Measurements from ENCODE around the gene MKNK1.
"Not testable (repeated sequence)": the region's sequence is repeated elsewhere in the genome, so short reads cannot be mapped to it uniquely, and the experiment has no call there.

The MKNK1 gene

DNA sequence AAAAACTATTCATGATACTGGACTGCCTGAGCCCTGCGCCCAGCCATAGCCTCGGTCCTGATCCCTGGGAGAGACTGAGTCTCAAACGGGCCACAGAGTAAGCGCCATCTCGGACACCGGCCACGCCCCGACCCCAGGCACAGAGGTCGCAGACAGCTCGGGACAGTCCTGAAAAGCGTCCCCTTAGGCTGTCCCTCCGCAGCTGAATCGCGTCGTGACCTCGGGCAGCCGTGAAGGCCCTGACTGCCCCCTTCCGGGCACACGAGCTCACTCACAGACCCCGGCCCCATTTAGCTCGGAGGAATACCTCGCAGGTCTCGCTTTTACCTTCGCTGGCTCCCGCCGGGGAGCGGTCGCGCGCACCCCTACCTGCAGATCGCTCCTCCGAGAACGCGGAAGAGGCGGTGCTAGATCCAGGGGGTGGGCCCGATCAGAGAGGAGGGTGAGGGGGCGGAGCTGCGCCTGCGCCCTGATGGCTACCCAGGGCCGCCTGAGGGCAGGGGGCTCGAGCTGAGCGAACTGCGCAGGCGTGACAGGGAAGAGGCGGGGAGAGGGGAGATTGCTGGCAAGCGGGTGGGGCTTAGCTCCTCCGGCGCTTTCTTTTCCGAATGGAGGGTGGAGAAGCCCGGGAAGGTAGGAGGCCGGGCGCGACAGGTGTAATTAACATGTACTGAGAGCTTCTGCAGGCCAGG lies at the start of gene MKNK1:
Gene MKNK1 (minus strand): TSS at position 411 of the 692 bp plus-strand sequence. CDS start 20,941 bp downstream, outside the sequence.
- DNase-seq (ENCODE audit: low read depth): peak; percentile 85

DNA sequence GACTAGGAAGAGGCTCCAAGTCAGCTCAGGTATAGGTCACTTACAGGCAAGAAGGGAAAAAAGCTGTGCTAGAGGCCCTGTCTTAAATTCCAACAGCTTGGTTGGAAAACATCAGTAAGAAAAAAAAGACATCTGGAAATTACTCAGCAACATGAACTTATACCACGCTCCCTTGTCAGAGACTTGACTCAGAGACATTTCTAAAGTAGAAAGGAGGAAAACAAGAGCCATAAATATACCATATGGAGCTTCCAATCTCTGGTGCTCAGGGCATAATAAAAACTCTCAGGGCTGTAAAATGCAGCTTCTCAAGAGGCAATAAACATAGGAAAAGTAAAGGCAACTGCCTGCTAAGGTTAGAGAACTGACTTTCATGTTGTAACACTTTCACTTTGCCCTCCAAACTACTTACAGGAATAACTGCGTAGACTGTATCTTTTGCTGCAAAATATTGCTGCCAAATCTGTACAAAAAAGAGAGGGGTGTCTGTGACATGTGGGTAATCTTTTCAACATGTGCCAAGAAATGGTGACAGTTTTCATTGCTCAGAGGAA lies 49.4 kb upstream of the MKNK1 start:
- peak; percentile 76 for DNase-seq (ENCODE audit: low read depth)

DNA sequence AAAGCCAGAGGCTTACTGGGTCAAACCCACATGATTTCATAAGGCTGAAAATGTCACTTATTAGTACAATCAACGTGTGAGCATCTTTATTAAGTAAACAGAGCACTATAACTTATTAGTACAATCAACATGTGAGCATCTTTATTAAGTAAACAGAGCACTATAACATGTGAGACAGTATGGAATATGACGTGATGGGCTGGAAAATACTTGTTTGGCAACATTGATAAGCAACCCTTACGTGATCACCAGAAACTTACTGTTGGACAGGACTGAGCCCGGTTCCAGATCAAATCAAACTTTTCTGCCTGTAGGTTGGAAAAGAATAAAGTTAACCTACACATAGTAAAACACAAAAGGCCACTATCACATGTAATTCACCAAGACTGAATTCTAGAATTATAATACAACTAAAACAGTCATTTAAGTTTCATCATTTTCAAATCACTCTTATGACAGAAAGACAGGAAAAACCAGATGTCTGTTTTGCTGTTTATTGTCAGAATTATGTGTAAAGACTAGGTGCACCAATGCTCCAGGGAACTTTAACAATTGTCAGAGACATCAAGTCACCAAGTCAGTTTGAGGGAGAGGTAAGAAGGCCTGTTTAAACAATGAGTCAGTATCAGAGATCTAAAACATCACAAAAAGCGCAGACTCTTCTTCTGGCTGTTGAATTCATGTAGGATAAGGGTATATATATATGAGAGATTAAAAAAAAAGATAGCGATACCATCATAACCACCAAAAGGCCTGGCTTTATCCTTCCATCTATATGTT lies 48.4 kb upstream of the MKNK1 start:
- no peak for DNase-seq (ENCODE audit: low read depth)

DNA sequence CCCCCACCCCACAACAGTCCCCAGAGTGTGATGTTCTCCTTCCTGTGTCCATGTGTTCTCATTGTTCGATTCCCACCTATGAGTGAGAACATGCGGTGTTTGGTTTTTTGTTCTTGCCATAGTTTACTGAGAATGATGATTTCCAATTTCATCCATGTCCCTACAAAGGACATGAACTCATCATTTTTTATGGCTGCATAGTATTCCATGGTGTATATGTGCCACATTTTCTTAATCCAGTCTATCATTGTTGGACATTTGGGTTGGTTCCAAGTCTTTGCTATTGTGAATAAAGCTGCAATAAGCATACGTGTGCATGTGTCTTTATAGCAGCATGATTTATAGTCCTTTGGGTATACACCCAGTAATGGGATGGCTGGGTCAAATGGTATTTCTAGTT lies 47.1 kb upstream of the MKNK1 start:
- DNase-seq (ENCODE audit: low read depth): not testable (repeated sequence)

DNA sequence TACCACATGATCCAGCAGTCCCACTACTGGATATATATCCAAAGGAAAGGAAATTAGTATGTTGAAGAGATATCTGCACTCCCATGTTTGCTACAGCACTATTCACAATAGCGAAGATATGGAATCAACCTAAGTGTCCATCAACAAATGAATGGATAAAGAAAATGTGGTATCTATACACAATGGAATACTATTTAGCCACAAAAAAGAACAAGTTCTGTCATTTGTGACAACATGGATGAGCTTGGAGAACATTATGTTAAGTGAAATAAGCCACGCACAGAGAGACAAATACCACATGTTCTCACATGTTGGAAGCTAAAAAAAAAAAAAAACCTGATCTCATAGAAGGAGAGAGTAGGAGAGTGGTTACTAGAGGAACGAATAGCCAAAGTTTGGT lies 46.4 kb upstream of the MKNK1 start:
- DNase-seq (ENCODE audit: low read depth): no peak

DNA sequence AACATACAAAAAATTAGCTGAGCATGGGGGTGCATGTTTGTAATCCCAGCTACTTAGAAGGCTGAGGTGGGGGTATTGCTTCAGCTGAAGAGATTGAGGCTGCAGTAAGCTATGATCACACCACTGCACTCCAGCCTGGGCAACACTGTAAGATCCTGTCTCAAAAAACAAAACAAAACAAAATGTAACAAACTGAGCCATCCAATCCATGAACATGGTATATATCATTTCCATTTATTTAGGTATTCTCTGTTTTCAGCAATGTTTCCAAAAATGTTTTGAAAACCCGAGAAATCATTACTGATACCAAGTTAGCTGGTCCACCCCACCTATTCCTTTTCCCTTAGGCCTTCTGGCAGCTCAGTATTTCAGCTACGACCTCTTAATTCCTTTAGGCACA lies 45.7 kb upstream of the MKNK1 start:
- no peak for DNase-seq (ENCODE audit: low read depth)

DNA sequence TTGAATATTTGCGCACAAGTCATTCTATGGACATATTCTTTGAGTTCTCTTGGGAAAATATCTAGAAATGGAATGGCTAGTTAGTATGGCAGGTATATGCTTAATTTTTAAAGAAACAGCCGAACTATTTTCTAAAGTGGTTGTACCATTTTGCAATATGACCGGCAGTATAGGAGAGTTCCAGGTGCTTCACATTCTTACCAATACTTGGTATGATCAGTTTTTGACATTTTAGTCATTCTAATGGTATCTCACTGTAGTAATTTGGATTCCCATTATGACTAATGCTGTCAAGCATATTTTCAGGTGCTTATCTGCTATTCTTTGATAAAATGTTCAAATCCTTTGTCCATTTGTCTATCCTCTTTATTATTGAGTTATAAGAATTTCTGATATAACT lies 43.5 kb upstream of the MKNK1 start:
- no peak for DNase-seq (ENCODE audit: low read depth)

DNA sequence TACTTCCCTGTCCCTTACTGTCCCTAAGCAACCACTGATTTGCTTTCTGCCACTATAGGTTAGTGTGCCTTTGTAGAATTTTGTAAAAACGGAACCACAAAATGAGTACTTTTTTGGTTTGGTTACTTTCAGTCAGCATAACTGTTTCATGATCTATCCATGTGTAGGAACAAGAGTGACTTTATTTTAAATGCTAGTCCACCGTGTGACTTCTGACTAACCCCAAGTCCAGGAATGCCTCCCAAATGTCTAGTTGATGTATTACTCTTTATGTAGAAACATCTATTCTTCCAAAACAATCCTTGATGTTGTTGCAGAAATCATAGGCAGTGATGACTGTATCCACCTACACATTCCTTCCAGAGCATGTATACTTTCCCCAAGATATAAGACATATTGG lies 42.8 kb upstream of the MKNK1 start:
- DNase-seq (ENCODE audit: low read depth): peak; percentile 69

DNA sequence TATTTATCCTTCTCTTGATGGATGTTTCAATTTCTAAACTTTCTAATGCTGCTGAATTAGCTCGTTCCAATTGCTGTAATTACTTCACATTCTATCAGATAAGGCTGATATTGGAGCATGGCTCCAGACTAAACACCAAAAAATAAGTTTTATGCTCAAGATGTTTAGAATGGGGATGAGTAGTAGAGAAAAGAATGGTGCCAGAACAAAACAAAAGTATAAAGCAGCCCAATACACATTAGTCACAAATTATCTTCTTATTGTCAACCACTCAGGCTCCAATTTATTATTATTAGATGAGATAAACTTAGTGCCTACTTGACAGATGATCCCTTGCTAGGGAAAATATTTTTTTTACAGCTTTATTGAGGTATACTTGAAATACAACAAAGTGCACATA lies 42.3 kb upstream of the MKNK1 start:
- DNase-seq (ENCODE audit: low read depth): peak; percentile 48

DNA sequence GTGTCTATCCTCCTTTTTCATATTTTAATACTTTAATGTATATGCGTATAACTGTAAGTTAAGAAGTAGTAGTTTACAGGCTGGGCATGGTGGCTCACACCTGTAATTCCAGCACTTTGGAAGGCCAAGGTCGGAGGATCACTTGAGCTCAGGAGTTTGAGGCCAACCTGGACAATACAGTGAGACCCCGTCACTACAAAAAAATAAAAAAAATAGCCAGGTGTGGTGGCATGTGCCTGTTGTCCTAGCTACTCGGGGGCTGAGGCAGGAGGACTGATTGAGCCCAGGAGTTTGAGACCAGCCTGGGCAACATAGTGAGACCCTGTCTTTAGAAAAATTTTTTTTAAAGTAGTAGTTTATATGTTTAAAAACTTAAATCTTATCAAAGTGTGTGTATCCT lies 41.7 kb upstream of the MKNK1 start:
- no peak for DNase-seq (ENCODE audit: low read depth)

DNA sequence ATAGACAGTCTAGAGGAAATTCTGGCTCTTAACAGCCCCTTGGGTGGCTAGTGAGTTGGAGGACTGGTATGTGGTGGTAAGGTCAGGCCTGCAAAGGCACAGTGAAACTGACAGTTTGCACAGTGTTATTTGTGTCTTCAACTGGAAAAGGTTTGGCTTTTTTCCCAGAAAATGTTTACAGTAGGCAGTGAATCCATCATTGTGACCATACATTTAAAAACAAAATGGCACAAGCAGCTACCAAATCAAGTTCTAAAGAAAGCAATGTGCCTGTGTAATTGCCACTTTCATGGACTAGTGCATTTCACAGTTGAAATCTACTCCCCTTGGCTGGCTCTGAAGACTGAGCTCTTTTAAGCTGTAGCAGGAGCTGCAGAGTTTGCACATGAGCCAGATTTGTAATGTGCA lies 39.3 kb upstream of the MKNK1 start:
- DNase-seq (ENCODE audit: low read depth): peak; percentile 96

DNA sequence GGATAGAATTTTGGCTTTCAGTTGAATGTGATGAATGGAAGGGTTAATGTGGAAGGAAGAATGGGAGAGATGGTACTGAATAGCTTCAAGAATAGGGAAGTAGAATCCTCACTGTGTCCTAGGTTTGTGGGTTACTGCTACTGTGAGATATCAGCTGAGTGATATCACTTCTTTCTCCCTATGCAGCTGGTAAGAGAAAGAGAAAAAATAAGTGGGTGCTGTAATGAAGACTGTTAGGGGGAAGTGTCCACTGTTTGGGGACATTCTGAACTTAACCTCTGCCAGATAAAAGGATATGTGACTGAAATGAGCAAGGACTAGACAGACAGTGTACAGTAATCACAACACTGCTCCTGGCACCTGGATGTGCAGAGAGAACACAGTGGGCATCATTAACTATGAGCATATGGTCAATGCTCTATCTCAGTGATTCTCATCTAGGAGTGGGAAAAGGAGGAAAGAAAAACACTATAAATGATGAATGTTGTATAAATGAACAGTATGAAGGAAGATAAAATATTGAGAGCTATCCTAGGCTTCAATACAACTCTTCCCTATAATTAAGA lies 38.1 kb upstream of the MKNK1 start:
- no peak for DNase-seq (ENCODE audit: low read depth)

DNA sequence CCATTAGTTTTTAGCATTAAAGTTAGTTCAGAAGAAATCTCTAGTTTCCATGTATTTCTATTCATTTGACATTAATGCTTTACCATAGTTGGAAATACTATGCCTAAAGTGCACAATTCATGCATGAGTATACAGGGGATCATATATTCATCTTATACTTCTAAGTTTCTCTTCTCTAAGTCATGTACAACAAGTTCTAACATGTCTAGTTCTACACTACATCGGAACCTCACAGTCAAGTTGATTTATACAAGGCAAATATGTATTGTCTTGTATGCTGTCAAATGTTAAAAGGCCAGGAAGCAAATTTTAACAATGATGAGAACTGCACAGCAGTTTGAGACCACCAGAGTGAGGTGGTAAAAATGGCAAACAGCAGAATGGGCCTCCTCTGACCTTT lies 35.5 kb upstream of the MKNK1 start:
- no peak for DNase-seq (ENCODE audit: low read depth)

DNA sequence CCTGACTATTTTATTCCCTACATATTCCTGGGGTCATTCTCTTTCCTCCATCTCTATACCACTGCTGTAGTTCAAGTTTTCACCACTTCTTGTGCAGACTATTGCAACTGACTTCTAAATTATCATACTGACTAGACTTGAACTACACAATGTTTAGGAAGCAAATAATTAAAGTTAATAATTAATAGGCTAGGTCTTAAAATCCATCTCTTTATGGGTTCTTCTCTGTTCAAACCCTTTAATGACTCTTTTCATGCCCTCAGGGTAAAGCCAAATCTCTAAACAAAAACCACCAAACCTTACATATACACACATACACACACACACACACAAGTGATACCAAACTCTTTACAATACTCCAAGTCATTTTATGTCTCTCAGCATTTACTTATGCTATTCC lies 34.9 kb upstream of the MKNK1 start:
- no peak for DNase-seq (ENCODE audit: low read depth)

DNA sequence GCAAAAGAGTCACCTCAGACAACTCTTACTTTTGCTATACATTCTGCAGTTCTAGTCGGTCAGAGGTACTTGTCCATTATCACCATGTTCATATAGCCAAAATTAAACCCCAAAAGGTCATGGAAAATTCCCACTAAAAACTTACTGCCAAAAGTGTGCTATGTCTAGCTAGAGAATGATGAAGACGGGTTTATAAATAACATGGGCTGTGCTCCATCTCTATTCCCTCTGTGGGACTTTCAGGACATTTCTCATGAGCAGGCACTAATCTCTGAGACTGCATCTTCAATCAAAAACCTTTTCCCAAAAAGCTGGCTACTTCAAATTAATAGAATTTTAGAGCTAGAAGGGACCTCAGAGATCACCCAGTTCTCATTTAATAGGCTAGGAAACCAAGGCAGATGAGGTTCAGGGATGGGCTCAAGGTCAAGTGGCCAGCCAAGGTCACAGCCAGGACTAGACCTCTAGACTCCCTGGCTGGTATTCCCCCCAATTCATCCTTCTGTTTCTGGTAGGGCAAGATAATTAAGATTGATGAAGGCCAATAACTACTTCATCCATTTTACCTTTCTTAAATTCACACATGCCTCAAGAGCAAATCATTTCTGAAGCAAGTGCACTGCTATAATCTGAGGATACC lies 33.5 kb upstream of the MKNK1 start:
- DNase-seq (ENCODE audit: low read depth): no peak

DNA sequence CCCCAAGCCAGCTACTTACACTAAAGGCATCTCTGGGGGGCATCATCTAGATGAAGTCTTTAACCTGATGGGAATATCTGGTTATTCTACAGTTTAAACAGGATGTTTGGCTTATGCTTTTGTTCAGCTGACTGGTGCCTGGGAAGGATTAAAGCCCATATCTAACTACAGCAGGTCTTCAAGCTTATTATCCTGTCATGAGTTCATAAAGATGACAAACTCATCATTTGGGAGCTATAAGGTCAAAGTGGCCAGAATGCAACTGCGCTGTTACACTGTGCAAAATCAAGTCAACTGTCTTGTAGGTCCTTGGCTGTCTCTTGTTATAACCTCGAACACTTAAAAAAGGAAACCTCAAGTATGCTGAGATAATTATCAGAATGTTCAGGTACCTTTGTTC lies 31.1 kb upstream of the MKNK1 start:
- DNase-seq (ENCODE audit: low read depth): no peak

DNA sequence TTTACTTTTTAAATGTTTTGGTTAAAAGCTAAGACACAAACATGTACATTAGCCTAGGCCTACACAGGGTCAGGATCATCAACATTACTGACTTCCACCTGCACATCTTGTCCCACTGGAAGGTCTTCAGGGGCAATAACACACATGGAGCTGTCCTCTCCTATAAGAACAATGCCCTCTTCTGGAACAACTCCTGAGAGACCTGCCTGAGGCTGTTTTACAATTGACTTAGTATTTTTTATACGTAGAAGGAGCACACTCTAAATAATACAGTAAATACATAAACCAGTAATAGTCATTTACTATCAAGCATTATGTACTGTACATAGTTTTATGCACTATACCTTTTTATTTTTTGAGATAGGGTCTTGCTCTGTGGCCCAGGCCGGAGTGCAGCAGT lies 26.7 kb upstream of the MKNK1 start:
- DNase-seq (ENCODE audit: low read depth): no peak

DNA sequence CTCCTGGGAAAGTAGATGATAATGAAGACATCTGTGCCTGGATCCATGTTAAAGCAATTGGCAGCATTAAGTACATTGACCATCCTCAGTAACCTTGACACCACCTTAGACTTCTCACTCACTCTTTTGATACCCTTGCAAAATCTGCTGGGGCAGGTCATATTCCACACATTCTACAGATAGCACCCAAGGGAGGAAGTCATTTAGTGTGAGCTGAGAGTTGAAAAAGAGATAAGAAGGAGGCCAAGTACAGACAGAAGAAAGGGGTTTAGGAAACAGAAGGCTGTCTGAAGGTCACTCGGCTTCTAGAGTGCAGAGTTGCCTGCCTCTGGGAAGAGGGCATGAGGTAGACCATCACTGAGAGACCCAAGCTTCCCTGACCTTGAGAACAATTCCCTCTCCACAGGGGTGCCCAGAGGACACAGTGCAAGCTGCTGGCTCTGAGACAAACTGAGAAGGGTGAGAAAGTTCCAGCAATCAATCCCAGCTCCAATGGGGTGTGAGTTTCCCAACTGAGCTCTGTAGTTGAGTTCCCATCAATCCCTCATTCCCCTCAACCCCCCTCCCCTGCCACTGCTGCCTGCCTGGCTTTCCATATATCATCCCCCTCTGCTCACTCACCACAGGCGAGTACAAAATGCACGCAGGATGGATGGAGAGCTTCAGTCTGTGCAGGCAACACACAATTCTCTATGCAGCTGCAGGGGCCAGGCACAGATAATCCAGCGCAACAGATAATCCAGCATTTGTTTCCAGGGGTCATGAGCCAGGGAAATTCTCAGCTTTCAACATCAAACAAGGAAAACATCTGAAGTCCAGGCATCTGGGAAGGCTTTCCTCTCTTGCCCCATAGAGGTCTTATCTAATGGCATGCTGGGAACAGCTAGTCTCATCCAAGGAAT lies 19.9 kb upstream of the MKNK1 start:
- DNase-seq (ENCODE audit: low read depth): peak; percentile 89

DNA sequence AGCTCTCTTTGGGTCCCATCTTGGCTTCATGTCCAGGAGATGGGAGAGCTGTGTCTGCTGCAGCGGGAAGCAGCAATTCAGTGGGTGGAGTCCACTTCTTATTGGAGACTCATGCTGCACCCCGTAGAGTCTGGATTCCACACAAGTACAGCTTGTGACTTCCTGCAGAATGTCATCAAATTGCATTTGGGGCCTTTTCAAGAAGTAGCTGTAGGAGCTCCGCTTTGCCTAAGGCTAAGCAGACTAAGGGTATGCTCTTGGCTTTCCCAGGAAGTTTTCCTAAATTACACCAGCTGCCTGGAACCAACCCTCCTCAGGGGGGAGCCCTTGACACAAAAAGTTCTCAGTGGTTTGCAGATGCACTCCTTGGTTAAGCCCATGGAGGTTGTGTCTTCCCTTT lies 18.3 kb upstream of the MKNK1 start:
- peak; percentile 36 for DNase-seq (ENCODE audit: low read depth)

DNA sequence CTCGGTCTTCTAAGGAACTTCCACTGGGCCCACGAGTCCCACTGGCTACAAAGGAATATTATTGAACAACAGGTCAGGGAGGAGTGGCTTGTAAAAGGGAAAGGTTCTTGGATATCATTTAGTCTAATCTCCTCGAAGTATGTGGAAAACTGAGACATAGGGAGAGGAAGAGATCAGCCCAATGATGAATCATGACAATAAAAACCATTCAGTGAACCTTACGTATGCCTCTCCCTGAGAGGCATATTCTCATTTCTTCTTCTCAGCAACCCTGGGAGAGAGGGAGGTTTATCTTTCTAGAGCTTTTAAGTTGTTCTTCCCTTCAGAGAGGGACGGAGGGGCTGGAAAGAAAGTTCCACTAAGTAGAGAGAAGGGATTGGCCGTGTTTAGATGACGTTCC lies 17.9 kb upstream of the MKNK1 start:
- peak; percentile 44 for DNase-seq (ENCODE audit: low read depth)

DNA sequence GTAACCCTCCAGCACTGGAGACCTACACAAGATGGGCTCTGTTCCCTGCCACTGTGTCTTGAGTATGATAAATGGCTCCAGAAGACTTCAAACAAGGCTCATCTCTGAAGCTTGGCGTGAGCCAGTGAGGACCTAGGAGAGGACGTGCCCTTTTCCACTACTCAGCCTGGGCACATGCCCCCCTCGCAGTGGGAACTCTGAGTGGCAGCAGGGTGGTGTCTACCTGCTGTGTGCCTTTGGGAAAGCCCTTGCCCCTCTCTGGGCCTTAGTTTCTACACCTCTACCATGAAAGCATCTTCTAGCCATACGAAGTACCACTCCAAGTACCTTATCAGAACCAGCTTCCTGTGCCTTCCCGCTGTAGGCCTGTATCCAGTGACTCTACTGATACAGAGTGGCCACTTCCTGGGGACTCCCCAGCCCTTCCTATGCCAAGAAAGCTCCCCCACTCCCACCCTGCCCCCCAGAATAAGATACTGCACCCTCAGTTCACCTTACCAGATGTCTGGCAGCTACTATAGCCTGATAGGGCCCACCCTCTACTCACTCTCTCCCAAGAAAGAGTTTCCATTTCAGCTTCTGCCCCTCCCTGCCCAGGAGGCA lies 15.7 kb upstream of the MKNK1 start:
- DNase-seq (ENCODE audit: low read depth): no peak
